Measurements from ENCODE around the gene OPHN1. TPM values are rescaled to one million over a fixed set of nuclear protein-coding genes. Genes with fewer than 3 reads are reported as not detected.

OPHN1 gene
- total RNA-seq, 2 donors from 2014 or later, result 5.0 to 5.9 TPM

- Histone ChIP-seq H3K4me3 (no peak overlapping the region), H3K27me3 (replicated peaks; ENCODE audit: insufficient read depth) (no peaks in the 10 kb centered on the region), H3K9me3 (no peaks in the 10 kb centered on the region), H3K27ac (no peak overlapping the region), H3K36me3 (no peaks in the 10 kb centered on the region), H3K4me1 (ENCODE audit: control insufficient read depth in 1 of 2, low read depth in 2 of 2) (no peaks in the 10 kb centered on the region)
- DNase-seq (ENCODE audit: low spot score) (no peak), ATAC-seq (ENCODE audit: insufficient number of reproducible peaks, low FRiP score, low read depth) (no peak)
- TF ChIP-seq CTCF (IDR thresholded peaks at IDR 0.05), result no peak
Observed at GRCh38 chrX:68363984-68364383, 69.3 kb downstream of the OPHN1 start.

GRCh38 chrX:68358679-68359078 is 74.6 kb downstream of the OPHN1 start:
- no peak for ATAC-seq (ENCODE audit: insufficient number of reproducible peaks, low FRiP score, low read depth)

GRCh38 chrX:68355629-68355920 is 77.7 kb downstream of the OPHN1 start:
- H3K4me3 ChIP-seq, result no peak overlapping the region

More at GRCh38 chrX:68358679-68359078, 74.6 kb downstream of the OPHN1 start:
- Histone ChIP-seq H3K4me3 (no peak overlapping the region), H3K27ac (no peak overlapping the region), H3K36me3 (no peaks in the 10 kb centered on the region), H3K9me3 (no peaks in the 10 kb centered on the region), H3K4me1 (ENCODE audit: control insufficient read depth in 1 of 2, low read depth in 2 of 2) (no peaks in the 10 kb centered on the region), H3K27me3 (replicated peaks; ENCODE audit: insufficient read depth) (no peaks in the 10 kb centered on the region)
- TF ChIP-seq CTCF (IDR thresholded peaks at IDR 0.05), result no peak
- no peak for DNase-seq (ENCODE audit: low spot score)

GRCh38 chrX:68354879-68355628 is 78.2 kb downstream of the OPHN1 start:
- no peaks in the 10 kb centered on the region for H3K36me3 ChIP-seq
- H3K9me3 ChIP-seq, result no peaks in the 10 kb centered on the region
- TF ChIP-seq CTCF (IDR thresholded peaks at IDR 0.05), result no peak
- ATAC-seq (ENCODE audit: insufficient number of reproducible peaks, low FRiP score, low read depth) (no peak), DNase-seq (ENCODE audit: low spot score) (no peak)
- H3K27me3 ChIP-seq (replicated peaks; ENCODE audit: insufficient read depth), result no peaks in the 10 kb centered on the region
- H3K27ac ChIP-seq, result no peak overlapping the region
- no peaks in the 10 kb centered on the region for H3K4me1 ChIP-seq (ENCODE audit: control insufficient read depth in 1 of 2, low read depth in 2 of 2)
- no peak overlapping the region for H3K4me3 ChIP-seq

More at GRCh38 chrX:68355629-68355920, 77.7 kb downstream of the OPHN1 start:
- ATAC-seq (ENCODE audit: insufficient number of reproducible peaks, low FRiP score, low read depth) (no peak), DNase-seq (ENCODE audit: low spot score) (no peak)
- no peak for TF ChIP-seq CTCF (IDR thresholded peaks at IDR 0.05)
- Histone ChIP-seq H3K36me3 (no peaks in the 10 kb centered on the region), H3K27ac (no peak overlapping the region), H3K9me3 (no peaks in the 10 kb centered on the region), H3K4me1 (ENCODE audit: control insufficient read depth in 1 of 2, low read depth in 2 of 2) (no peaks in the 10 kb centered on the region), H3K27me3 (replicated peaks; ENCODE audit: insufficient read depth) (no peaks in the 10 kb centered on the region)

- no peak for DNase-seq (ENCODE audit: low spot score)
- no peaks in the 10 kb centered on the region for H3K4me1 ChIP-seq (ENCODE audit: control insufficient read depth in 1 of 2, low read depth in 2 of 2)
- no peaks in the 10 kb centered on the region for H3K27me3 ChIP-seq (replicated peaks; ENCODE audit: insufficient read depth)
- no peak overlapping the region for H3K4me3 ChIP-seq
- no peak for ATAC-seq (ENCODE audit: insufficient number of reproducible peaks, low FRiP score, low read depth)
- no peak for TF ChIP-seq CTCF (IDR thresholded peaks at IDR 0.05)
- H3K27ac ChIP-seq, result no peak overlapping the region
- no peaks in the 10 kb centered on the region for H3K36me3 ChIP-seq
- no peaks in the 10 kb centered on the region for H3K9me3 ChIP-seq
Observed at GRCh38 chrX:68345025-68345424, 88.3 kb downstream of the OPHN1 start.
